GM12874 (cell line): ENCODE results near the gene HORMAD1.

Experiments used
- CTCF ChIP-seq: IDR thresholded peaks from 2 replicates; pipeline ENCODE4 v1.5.1; 2011; ENCODE audit warnings: low read depth, mild to moderate bottlenecking, control low read depth, low read length, moderate library complexity; ENCODE audit not compliant: insufficient read depth

HORMAD1 gene

GRCh38 chr1:150753416-150753815 lies 32.7 kb upstream of the HORMAD1 start:
- TF ChIP-seq CTCF: no peak

- no peak for TF ChIP-seq CTCF
Measured at GRCh38 chr1:150751443-150751842, 30.7 kb upstream of the HORMAD1 start.

- no peak for TF ChIP-seq CTCF
Measured at GRCh38 chr1:150749720-150750311, 29.1 kb upstream of the HORMAD1 start.

- TF ChIP-seq CTCF: no peak
Measured at GRCh38 chr1:150748878-150749719, 28.4 kb upstream of the HORMAD1 start.

- TF ChIP-seq CTCF: no peak
Measured at GRCh38 chr1:150730130-150730721, 9.5 kb upstream of the HORMAD1 start.

- TF ChIP-seq CTCF: no peak
Measured at GRCh38 chr1:150724336-150724735, 3.6 kb upstream of the HORMAD1 start.

- TF ChIP-seq CTCF: no peak
Measured at GRCh38 chr1:150720098-150720497, 597 bp downstream of the HORMAD1 start.
